Measurements from ENCODE around the gene CNNM1.

CNNM1 gene

GRCh38 chr10:99418910-99419624, 89.9 kb downstream of the CNNM1 start:
- no peak for DNase-seq (ENCODE audit: low read depth in 3 of 3)

- DNase-seq (ENCODE audit: low read depth in 3 of 3), result no peak
These were observed 90.5 kb downstream of the CNNM1 start for GRCh38 chr10:99419688-99420087.

DNA sequence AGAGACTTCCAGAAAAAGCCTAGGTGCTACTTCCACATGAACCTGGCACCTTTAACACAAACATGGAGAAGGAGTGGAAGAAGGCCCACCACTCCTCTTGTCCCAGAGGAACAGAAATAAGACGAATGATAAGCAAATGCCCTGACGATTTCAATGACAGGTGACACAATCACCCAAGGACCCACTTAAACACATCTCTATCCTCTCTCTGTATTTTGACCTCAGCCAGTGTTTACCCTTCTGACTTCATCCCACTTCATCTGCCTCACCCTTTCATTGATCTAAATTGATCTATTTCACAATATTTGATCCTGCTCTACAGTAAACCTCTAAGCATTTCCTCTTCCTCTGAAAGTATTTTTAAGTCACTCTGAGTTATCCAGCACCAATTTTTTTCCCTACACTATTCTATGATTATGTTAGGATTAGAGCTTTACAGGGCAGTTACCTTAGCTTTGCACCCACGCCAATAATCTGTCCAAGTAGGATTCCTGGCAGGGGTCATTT, 92.1 kb downstream of the CNNM1 start:
- no peak for DNase-seq (ENCODE audit: low read depth in 3 of 3)

GRCh38 chr10:99422529-99423096, 93.5 kb downstream of the CNNM1 start:
- DNase-seq (ENCODE audit: low read depth in 3 of 3), result no peak

DNA sequence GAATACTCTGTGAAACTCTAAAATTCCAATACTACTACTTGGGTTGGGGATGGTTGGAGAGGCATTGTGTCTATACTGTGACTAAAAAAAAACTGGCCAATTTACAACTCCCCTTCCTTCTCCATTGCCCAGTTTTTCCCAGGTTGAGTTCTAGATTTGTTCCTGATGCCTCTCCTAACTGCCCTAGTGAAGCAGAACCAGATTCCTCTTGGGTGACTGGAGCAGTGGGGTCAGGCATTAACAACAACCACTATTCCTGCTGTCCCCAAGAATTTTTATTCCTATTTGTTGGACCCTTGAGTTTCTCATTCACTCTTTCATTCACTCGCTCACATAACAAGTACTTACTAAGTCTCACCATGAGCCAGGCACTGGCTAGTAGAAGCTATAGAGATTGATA, 95.5 kb downstream of the CNNM1 start:
- DNase-seq (ENCODE audit: low read depth in 3 of 3), result no peak

DNA sequence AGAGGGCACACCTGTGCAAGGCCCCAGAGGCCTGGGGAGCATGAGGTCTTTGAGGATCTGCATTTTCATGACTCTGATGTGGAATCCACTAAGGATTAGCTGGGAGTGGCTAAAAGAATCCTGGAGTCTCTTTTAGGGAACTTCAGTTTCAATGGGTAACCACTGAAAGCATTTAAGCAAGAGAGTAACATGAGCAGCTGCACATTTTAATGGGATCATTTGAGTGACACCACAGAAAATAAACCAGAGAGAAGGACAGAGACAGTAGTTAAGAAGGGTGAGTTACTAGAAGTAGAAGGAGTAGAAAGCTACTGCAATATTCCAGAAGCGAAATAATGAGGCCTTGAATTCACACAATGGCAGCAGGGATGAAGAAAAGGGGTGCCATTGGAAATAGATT, 96.0 kb downstream of the CNNM1 start:
- DNase-seq (ENCODE audit: low read depth in 3 of 3), result no peak

- no peak for DNase-seq (ENCODE audit: low read depth in 3 of 3)
These were observed 97.5 kb downstream of the CNNM1 start for GRCh38 chr10:99426689-99427088.

GRCh38 chr10:99427566-99428190, 98.5 kb downstream of the CNNM1 start:
- DNase-seq (ENCODE audit: low read depth in 3 of 3), result no peak

GRCh38 chr10:99429517-99430095, 100.5 kb downstream of the CNNM1 start:
- DNase-seq (ENCODE audit: low read depth in 3 of 3), result no peak

GRCh38 chr10:99430116-99430450, 100.9 kb downstream of the CNNM1 start:
- no peak for DNase-seq (ENCODE audit: low read depth in 3 of 3)

DNA sequence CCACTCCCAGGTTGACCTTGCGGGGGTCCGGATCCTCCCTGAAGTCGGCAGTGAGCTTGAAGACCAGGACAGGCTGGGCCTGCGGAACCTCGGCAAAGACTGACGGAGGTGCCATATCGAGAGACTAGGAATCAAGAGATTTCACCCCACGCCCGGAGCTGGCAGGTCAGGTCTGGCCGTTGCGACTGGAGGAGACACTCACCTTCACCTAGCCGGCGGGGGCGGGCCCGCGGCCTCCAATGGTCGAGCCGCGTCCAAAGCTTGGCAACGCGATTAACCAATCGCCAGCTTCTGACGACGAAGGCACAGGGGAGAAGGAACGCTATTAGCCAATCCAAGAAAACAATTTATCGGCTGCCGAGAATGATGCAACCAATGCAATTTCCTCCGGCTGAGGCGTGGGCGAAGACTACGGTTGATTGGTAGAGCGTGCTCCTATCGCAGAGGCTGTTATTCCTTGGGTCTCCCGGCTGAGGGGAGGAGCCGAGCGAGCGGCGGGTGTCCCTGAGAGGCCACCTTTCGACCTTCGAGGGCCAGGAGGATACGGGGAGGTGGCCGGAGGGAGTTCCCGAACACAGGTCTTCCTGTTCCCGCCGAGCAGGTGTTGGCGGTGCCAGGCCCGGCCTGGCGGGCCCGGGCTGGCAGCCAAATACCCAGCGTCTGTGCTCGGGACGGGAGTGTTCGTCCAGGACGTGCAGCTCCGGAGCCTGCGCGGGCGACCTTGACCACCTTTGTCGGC, 101.5 kb downstream of the CNNM1 start, which contains the start of gene GOT1:
GOT1 (minus strand) TSS at position 174 of the 739 bp plus-strand sequence; CDS start at position 115, 59 bp downstream.
- peak; percentile 78 to 91 (median 89) for DNase-seq (ENCODE audit: low read depth in 3 of 3)

DNA sequence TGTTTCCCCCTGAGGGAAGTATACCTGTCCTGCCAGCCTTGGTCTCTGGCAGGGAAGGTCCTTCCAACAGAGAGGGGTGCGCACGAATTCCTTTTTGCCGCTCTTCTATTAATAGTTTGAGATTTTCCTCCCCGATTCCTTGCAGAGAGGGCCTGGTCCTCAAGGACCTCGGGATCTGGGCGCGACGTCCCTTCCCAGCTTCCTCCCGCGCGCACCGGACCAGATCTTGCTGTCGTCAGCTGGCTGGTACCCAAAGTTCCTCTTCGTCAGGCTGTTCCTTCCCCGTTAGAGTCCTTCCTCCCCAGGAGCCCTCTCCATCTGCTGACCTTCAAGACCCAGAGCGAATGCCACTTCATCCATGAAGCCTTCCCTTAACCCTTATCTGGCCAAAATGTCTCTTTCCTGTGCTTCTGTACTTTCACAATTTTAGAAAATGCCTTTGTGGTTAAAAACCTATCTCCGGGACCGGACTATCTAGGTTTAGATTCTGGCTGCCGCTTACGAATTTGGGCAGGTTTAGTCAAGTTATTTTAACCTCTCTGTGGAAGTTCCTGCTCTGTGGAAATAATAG, 102.1 kb downstream of the CNNM1 start:
- no peak for DNase-seq (ENCODE audit: low read depth in 3 of 3)

- no peak for DNase-seq (ENCODE audit: low read depth in 3 of 3)
These were observed 102.9 kb downstream of the CNNM1 start for GRCh38 chr10:99432047-99432446.

DNA sequence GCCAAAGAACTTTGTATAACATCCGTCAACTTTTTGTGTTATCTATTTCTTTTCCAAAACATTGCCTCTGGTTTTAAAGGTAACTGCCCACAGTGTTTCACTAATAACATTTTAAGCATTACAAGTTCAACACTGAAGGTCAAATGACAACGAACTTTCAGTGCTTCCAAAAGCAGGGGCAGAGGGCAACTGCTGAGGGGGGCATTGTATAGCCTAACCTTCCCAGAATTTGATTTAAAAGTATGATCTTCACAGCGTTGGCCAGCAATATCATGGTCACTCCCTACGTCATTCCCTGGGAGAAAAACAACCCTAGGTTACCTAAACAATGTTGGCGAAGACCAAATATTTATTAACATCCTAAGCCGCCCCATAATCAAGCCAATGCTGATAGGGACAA, 103.7 kb downstream of the CNNM1 start:
- DNase-seq (ENCODE audit: low read depth in 3 of 3), result no peak

DNA sequence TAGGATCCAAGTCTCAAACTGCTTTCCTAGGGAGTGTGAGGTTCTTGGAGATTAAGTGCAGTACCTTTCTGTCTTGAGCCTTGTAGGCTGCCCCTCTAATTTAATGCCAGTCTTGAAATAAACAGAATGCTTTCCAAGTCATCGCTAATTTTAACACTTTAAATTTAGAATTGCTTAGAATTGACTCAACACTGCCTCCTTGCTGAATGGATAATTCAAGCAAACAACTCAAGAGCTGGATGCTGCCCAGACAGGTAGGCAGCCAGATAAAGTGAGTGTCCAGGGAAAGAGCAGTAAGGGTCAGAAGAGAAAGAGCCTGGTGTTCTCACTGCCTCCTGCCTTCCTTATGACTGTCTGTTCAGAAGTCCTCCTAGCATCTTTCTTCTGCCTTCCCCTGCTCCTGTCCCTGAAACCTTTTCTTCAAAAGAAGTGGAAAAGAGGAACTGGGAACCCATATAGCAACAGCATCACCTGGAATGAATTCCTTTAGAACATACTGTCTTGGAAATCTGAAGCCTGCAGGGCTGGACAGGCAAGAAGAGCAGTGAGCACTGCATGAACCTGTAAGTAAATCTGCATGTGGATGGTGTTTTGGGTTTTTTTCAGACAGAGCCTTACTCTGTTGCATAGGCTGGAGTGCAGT, 104.3 kb downstream of the CNNM1 start:
- DNase-seq (ENCODE audit: low read depth in 3 of 3), result no peak

DNA sequence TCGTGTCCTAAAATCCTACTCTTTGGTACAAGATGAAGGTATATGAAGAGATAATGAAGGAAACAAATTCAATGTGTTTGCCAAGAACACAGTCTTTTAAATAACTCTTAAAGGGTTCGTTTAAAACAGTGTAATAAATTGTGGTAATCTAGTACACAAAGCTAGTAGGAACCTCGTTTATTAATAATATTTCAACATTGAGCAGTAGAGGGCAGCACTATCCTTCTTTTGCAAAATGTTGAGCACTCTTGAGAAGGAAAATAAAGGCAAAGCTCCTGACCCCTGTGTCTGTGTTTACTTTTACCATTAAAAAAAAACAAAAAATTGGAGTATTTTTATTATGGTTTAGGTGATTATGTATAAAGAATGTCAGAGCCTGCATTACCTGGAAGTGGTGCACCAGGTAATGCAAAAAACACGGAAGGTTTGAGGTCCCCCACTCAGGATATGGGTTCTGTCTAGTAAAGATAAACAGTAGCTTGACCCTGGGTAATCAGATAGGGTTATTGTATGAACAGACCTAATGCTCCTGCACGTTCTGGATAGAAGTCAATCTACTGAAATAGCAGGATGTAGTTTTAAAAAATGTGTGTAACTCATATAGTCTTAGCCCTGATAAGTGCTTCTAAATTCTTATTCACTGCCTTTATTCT, 107.0 kb downstream of the CNNM1 start:
- DNase-seq (ENCODE audit: low read depth in 3 of 3), result no peak

- DNase-seq (ENCODE audit: low read depth in 3 of 3), result no peak
These were observed 109.7 kb downstream of the CNNM1 start for GRCh38 chr10:99438890-99439289.

DNA sequence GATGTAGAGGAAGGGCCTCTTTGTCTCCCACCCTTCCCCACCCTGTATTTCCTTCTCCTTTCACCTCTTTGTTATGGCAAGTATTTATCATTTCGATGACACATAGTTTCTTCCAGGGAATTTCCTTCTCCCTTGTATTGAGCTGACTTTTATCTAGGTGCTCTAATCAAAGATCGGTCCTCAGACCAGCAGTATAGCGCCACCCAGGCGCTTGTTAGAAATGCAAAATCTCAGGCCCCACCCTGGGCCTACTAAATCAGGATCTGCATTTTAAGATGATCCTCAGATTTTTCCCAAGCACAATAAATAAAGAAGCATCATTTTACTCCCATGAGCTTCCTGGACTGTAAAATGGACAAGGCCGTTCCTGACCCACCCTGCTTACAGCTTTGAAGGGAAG, 113.2 kb downstream of the CNNM1 start:
- no peak for DNase-seq (ENCODE audit: low read depth in 3 of 3)

DNA sequence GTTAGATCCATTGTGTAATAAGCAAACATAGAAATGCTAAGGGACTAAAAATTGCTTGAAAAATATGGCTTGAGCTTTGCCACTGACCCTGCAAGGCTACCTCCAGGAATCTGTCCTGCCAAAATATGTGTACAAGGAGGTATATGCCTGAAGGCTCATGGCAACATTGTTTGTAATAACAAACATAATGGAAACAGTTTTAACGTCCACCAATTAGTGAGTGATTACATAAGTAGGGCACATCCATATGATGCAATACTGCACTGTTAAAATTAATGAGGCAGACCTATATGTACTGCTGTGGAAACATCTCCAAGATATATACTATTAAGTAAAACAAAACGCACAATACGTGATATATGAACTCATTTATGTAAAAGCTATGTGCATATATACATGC, 114.3 kb downstream of the CNNM1 start:
- DNase-seq (ENCODE audit: low read depth in 3 of 3), result no peak

Measured in stimulated activated CD4-positive, alpha-beta T cell treated with anti-CD3 and anti-CD28 coated beads, TNF-alpha, amount 100 ng/mL, for 4 hours (primary cell).